Stimulated activated CD4-positive, alpha-beta T cell treated with anti-CD3 and anti-CD28 coated beads, TNF-alpha, amount 100 ng/mL, for 4 hours (primary cell): Measurements from ENCODE around the gene PPP1R37.
"Not testable (repeated sequence)": the region's sequence is repeated elsewhere in the genome, so short reads cannot be mapped to it uniquely, and the experiment has no call there.

Experiments
- DNase-seq, 3 experiments: peaks; one replicate each; pipeline ENCODE4 v3.0.0-alpha.2; 2020; ENCODE audit warnings: low read depth in 3 of 3

PPP1R37 gene

DNA sequence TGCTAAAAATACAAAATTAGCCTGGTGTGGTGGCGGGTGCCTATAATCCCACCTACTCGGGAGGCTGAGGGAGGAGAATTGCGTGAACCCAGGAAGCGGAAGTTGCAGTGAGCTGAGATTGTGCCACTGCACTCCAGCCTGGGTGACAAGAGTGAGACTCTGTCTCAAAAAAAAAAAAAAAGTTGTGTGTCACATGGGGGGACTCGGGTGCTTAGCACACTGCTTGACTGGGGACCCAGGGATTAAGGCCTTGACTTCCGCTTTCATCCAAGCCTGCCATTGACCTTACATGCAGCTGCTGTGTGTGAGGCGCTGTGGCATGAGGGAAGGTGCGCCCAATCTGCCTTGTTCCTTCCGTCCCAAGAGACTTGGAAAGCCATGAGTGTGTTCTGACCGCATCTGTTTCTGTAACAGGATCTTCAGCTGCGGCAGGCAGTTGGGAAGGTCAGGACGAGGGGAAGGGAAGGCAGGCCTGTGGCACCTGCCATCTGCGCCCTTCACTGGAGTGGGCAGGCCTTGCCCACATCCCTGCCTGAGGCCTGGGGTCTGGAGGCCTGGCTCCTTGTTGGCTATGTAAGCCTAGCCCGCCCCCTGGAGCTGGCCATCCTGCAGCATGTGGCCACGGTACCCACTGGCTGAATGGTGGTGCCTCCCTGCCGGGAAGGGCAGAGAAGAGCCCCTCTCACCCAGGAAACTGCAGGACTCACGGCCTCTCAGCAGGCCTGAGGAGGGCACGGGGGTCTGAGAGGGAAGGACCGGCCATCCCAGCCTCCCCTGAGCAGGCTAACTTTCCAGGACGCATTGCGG, 23.0 kb downstream of the PPP1R37 start:
- DNase-seq = no peak

GRCh38 chr19:45117167-45117594, 24.2 kb downstream of the PPP1R37 start:
- peak; percentile 28 to 39 (median 38) for DNase-seq

- DNase-seq = no peak
Observed at GRCh38 chr19:45117671-45118070, 24.7 kb downstream of the PPP1R37 start.

- DNase-seq = no peak
Observed at GRCh38 chr19:45118106-45118505, 25.1 kb downstream of the PPP1R37 start.

- not testable (repeated sequence) for DNase-seq
Observed at GRCh38 chr19:45118591-45119355, 25.8 kb downstream of the PPP1R37 start.

GRCh38 chr19:45119582-45119981, 26.6 kb downstream of the PPP1R37 start:
- DNase-seq = no peak

DNA sequence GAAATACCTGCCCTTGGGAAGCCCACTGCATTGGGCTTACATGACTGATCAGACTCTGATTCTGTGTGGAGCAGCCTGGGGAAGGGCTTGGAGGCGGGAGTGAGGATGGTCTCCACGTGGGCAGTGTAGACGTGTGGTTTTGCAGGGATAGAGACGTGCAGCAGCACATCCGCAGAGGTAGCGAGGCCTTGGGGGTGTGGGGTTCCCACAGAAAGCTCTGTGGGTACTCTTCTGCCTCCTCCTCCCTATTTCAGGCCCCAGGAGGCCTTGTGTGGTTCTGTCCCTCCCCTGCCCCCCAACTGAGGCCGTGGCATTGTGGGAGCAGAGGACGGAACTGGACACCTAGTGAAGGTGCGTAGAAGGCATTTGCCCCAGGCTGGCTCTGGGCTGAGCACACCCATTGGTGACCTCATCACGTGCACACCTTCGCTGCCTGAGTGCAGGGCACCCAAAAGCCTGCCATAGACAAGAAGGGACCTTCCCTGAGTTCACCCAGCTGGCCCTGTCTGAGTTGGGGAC, 28.9 kb downstream of the PPP1R37 start:
- DNase-seq = no peak

GRCh38 chr19:45122832-45123231, 29.9 kb downstream of the PPP1R37 start:
- DNase-seq = no peak

DNA sequence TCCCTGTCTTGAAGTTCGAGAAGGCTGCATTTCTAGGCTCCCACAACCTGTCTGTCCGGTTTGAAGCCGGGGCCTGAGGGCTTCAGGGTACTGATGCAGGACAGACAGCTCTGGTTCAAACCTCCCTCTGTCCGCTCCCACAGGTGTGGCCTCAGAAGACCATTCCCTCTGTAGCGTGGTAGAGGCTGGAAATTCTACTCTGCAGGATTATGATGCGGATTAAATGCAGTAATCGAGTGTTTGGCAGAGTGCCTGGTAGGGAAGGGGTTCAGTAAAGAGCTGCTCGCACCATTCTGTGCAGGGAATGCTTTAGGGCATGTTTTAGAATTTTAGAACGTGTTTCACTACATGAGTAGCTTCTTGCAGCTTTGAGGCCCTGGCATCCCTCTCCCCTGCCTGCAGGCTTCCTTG, 30.5 kb downstream of the PPP1R37 start:
- no peak for DNase-seq

GRCh38 chr19:45124021-45124420, 31.0 kb downstream of the PPP1R37 start:
- DNase-seq = no peak

DNA sequence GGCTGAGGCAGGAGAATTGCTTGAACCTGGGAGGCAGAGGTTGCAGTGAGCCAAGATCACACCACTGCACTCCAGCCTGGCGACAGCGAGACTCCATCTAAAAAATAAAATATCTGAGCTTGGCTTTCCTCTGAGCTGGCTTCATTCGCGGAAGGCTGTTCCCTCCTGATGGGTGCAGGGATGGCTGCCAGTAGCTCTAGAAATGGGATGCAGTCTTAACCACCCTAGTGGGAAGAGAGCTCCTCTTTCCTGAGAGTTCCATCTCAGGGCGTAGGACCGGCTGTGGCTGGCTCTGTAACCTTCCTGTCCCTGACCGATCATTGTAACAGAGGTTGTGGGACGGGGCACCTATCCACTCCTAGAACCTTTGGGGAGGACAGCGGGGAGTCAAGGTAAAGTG, 32.4 kb downstream of the PPP1R37 start:
- DNase-seq = no peak

GRCh38 chr19:45125975-45126493, 33.1 kb downstream of the PPP1R37 start:
- peak; percentile 35 to 49 (median 38) for DNase-seq

DNA sequence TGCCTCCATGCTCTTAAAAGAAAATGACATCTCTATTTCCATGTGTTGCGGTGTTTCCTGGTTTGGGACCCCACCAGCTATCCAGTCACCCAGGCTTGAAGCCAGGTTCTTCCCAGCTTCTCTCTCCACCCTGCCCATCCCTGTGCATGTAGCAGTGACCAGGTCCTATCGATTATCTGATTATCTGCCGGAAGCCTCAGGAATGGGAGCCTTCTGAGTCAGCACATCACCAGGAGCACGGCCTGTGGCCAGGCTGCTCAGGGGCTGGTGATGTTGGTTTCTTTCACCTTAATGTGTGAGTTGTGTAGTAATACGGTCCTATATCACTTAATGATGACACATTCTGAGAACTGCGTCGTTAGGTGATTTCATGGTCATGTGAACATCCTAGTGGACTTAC, 33.7 kb downstream of the PPP1R37 start:
- no peak for DNase-seq

DNA sequence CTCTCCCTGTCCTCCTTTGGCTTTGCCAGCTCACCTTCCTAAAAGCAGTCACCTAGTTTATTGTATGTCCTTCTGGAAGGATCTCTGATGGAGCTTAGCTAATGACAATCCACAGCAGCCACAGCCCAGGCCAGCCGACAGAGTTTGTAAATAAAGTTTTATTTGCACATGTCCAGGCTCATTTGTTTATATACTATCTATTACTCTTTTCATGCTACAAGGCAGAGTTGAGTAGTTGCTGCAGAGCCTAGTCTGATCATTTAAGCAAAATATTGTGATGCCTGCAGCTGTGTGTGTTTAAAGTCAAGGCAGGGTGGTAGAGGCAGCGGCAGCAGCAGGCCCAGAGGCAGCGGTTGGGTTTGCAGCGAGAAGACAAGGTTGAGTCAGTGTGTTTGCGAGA, 35.2 kb downstream of the PPP1R37 start:
- DNase-seq = no peak

DNA sequence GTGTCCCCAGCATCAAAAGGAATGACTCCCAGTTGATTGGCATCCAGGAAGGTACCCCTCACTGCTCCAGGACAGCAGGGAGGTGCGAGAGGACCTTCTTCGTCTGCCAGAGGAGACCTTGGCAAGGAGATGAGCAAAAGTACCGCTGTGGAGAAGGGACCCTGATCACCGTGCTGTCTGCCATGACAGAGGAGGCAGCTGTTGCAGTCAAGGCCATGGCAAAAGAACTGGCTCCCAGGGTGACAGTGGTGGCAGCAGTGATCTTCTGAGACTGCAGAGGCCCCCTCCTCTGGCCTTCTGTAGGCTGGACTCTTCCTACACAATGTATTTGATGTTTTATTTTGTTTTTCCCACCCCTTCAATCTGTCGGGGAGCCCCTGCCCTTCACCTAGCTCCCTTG, 35.8 kb downstream of the PPP1R37 start:
- no peak for DNase-seq

- no peak for DNase-seq
Observed at GRCh38 chr19:45130236-45130635, 37.3 kb downstream of the PPP1R37 start.

GRCh38 chr19:45130888-45131615, 38.1 kb downstream of the PPP1R37 start:
- no peak for DNase-seq

DNA sequence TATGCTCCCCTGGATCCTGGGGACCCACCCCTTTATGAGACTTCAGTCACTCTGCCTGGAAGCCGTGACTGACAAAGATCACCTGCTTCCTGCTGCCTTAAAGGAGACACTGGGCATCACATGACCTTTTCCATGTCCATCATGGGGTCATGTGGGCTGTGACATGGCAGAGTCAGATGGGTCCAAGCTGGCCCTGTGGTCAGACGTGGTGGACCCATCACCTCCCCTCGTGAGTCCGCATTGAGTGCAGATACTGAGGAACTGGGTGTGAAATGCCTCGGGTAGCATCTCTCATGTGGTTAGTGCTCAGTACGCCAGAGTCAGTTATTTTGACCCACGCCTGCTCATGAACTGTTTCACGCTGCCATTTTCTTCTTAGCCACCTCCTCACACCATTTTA, 40.7 kb downstream of the PPP1R37 start:
- no peak for DNase-seq

- DNase-seq = no peak
Observed at GRCh38 chr19:45135176-45135885, 42.4 kb downstream of the PPP1R37 start.

- DNase-seq = no peak
Observed at GRCh38 chr19:45136507-45137178, 43.7 kb downstream of the PPP1R37 start.
